ENCODE measurements around the gene IGF2BP2.

DNA sequence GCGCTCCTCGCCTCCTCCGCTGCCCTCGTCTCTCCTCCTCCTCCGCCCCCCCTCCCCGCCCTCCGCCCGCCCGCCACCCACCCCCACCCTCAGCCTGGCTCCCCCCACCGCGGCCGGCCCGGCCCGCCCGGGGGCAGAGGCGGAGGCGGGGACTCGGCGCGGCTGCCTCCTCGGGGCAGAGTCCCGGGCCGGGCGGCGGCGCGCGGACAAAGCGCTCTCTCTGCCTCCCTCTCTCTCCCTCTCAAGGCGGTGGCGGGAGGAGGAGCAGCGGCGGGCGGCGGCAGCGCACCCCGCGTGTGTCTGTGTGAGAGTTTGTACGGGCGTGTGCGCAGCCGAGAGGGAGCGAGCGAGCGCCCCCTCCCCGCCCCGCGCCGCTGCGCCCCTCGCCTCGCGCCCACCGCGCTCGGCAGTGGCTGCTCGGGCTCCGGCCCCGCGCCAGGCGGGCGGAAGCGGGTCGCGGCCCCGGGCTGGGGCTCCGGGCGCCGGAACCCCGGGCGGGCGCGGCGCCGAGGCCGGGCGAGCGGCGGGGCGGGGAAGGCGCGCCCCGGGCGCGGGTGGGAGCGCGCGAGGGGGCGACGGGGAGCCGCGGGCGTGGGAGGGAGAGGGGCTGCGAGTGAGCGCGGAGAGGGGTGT lies at the start of gene IGF2BP2:
- no peak for TF ChIP-seq CTCF (IDR thresholded peaks at IDR 0.05; ENCODE audit: low read length)
- TF ChIP-seq EZH2 (optimal IDR thresholded peaks at IDR 0.05; ENCODE audit: low read depth, low read length), result no peak

All from MM.1S (cell line).